Activated naive CD8-positive, alpha-beta T cell treated with anti-CD3 and anti-CD28 coated beads, Interleukin-2, amount 50 U/mL, for 24 hours (primary cell): ENCODE results near the gene FLRT1.
"Not testable (repeated sequence)": the region's sequence is repeated elsewhere in the genome, so short reads cannot be mapped to it uniquely, and the experiment has no call there.

Experiments used
- ATAC-seq: fragments of 150-1000 bp; cut with Tn5 transposase; one replicate; pipeline ENCODE4 v1.10.0; 2021
- DNase-seq: peaks from one replicate; pipeline ENCODE4 v3.0.0; 2021
- H3K27ac Mint-ChIP-seq: one replicate; pipeline ENCODE4 v1.8.0; 2021; ENCODE audit warnings: mild to moderate bottlenecking, mixed read lengths
- H3K27me3 Mint-ChIP-seq: one replicate; pipeline ENCODE4 v1.8.0; 2021; ENCODE audit warnings: mixed read lengths
- H3K36me3 Mint-ChIP-seq: one replicate; pipeline ENCODE4 v1.8.0; 2021; ENCODE audit warnings: low read depth, mixed read lengths
- H3K4me1 Mint-ChIP-seq: one replicate; pipeline ENCODE4 v1.8.0; 2021; ENCODE audit warnings: mixed read lengths
- H3K4me3 Mint-ChIP-seq: one replicate; pipeline ENCODE4 v1.8.0; 2021; ENCODE audit warnings: mild to moderate bottlenecking, moderate library complexity, mixed read lengths
- H3K9me3 Mint-ChIP-seq: one replicate; pipeline ENCODE4 v1.8.0; 2021; ENCODE audit warnings: mixed read lengths

FLRT1 gene

GRCh38 chr11:64042301-64042700 is 6.6 kb downstream of the FLRT1 start:
- H3K27ac Mint-ChIP-seq, result no peak overlapping the region
- no peaks in the 10 kb centered on the region for H3K36me3 Mint-ChIP-seq
- no peak overlapping the region for H3K4me3 Mint-ChIP-seq
- no peak for ATAC-seq
- H3K4me1 Mint-ChIP-seq, result no peaks in the 10 kb centered on the region
- DNase-seq, result no peak
- H3K9me3 Mint-ChIP-seq, result no peaks in the 10 kb centered on the region
- H3K27me3 Mint-ChIP-seq, result peaks cover 14% of the 10 kb centered on the region

GRCh38 chr11:64043545-64043944 is 7.8 kb downstream of the FLRT1 start:
- Mint-ChIP-seq H3K27ac (no peak overlapping the region), H3K27me3 (peaks cover 6% of the 10 kb centered on the region), H3K36me3 (no peaks in the 10 kb centered on the region), H3K4me1 (no peaks in the 10 kb centered on the region), H3K4me3 (no peak overlapping the region), H3K9me3 (no peaks in the 10 kb centered on the region)
- DNase-seq (no peak), ATAC-seq (no peak)

GRCh38 chr11:64044730-64045393 is 9.1 kb downstream of the FLRT1 start:
- ATAC-seq (no peak), DNase-seq (no peak)
- Mint-ChIP-seq H3K9me3 (no peaks in the 10 kb centered on the region), H3K4me3 (no peak overlapping the region), H3K36me3 (no peaks in the 10 kb centered on the region), H3K4me1 (no peaks in the 10 kb centered on the region), H3K27ac (no peak overlapping the region), H3K27me3 (peaks cover 3% of the 10 kb centered on the region)

GRCh38 chr11:64045700-64046099 is 10.0 kb downstream of the FLRT1 start:
- H3K9me3 Mint-ChIP-seq, result no peaks in the 10 kb centered on the region
- ATAC-seq (no peak), DNase-seq (no peak)
- H3K36me3 Mint-ChIP-seq, result no peaks in the 10 kb centered on the region
- H3K4me3 Mint-ChIP-seq, result no peak overlapping the region
- no peaks in the 10 kb centered on the region for H3K4me1 Mint-ChIP-seq
- H3K27me3 Mint-ChIP-seq, result no peaks in the 10 kb centered on the region
- no peak overlapping the region for H3K27ac Mint-ChIP-seq

GRCh38 chr11:64047373-64047772 is 11.6 kb downstream of the FLRT1 start:
- not testable (repeated sequence) for H3K36me3 Mint-ChIP-seq, H3K27ac Mint-ChIP-seq

GRCh38 chr11:64048042-64048854 is 12.5 kb downstream of the FLRT1 start:
- no peaks in the 10 kb centered on the region for H3K4me1 Mint-ChIP-seq
- H3K27ac Mint-ChIP-seq, result no peak overlapping the region
- DNase-seq (no peak), ATAC-seq (no peak)
- no peak overlapping the region for H3K4me3 Mint-ChIP-seq
- H3K36me3 Mint-ChIP-seq, result no peaks in the 10 kb centered on the region
- no peaks in the 10 kb centered on the region for H3K9me3 Mint-ChIP-seq
- H3K27me3 Mint-ChIP-seq, result no peaks in the 10 kb centered on the region

More at GRCh38 chr11:64047373-64047772, 11.6 kb downstream of the FLRT1 start:
- not testable (repeated sequence) for H3K4me3 Mint-ChIP-seq, H3K9me3 Mint-ChIP-seq, H3K27me3 Mint-ChIP-seq, H3K4me1 Mint-ChIP-seq, ATAC-seq, DNase-seq

- Mint-ChIP-seq H3K36me3 (no peaks in the 10 kb centered on the region), H3K4me1 (no peaks in the 10 kb centered on the region), H3K4me3 (no peak overlapping the region), H3K9me3 (no peaks in the 10 kb centered on the region), H3K27me3 (no peaks in the 10 kb centered on the region), H3K27ac (no peak overlapping the region)
- ATAC-seq, result no peak
- no peak for DNase-seq
Measured at GRCh38 chr11:64049509-64049908, 13.8 kb downstream of the FLRT1 start.

GRCh38 chr11:64051297-64051696 is 15.6 kb downstream of the FLRT1 start:
- H3K4me1 Mint-ChIP-seq, result no peaks in the 10 kb centered on the region
- no peak overlapping the region for H3K27ac Mint-ChIP-seq
- H3K4me3 Mint-ChIP-seq, result no peak overlapping the region
- no peaks in the 10 kb centered on the region for H3K9me3 Mint-ChIP-seq
- no peak for ATAC-seq
- no peaks in the 10 kb centered on the region for H3K36me3 Mint-ChIP-seq
- no peak for DNase-seq
- no peaks in the 10 kb centered on the region for H3K27me3 Mint-ChIP-seq

- DNase-seq (no peak), ATAC-seq (no peak)
- Mint-ChIP-seq H3K27ac (no peak overlapping the region), H3K27me3 (no peaks in the 10 kb centered on the region), H3K36me3 (no peaks in the 10 kb centered on the region), H3K9me3 (no peaks in the 10 kb centered on the region), H3K4me3 (no peak overlapping the region), H3K4me1 (no peaks in the 10 kb centered on the region)
Measured at GRCh38 chr11:64052436-64052835, 16.7 kb downstream of the FLRT1 start.

- Mint-ChIP-seq H3K27me3 (no peaks in the 10 kb centered on the region), H3K4me1 (no peaks in the 10 kb centered on the region), H3K9me3 (no peaks in the 10 kb centered on the region), H3K27ac (no peak overlapping the region), H3K4me3 (no peak overlapping the region), H3K36me3 (no peaks in the 10 kb centered on the region)
- no peak for DNase-seq
- ATAC-seq, result no peak
Measured at GRCh38 chr11:64052938-64053622, 17.3 kb downstream of the FLRT1 start.

- ATAC-seq (no peak), DNase-seq (no peak)
- Mint-ChIP-seq H3K4me3 (no peak overlapping the region), H3K36me3 (no peaks in the 10 kb centered on the region), H3K4me1 (no peaks in the 10 kb centered on the region), H3K27me3 (no peaks in the 10 kb centered on the region), H3K27ac (no peak overlapping the region), H3K9me3 (no peaks in the 10 kb centered on the region)
Measured at GRCh38 chr11:64053699-64054098, 18.0 kb downstream of the FLRT1 start.

GRCh38 chr11:64055077-64055476 is 19.3 kb downstream of the FLRT1 start:
- no peaks in the 10 kb centered on the region for H3K36me3 Mint-ChIP-seq
- no peaks in the 10 kb centered on the region for H3K9me3 Mint-ChIP-seq
- H3K27ac Mint-ChIP-seq, result no peak overlapping the region

GRCh38 chr11:64056213-64056785 is 20.6 kb downstream of the FLRT1 start:
- Mint-ChIP-seq H3K27ac (no peak overlapping the region), H3K27me3 (peaks cover 6% of the 10 kb centered on the region), H3K4me3 (no peak overlapping the region), H3K36me3 (no peaks in the 10 kb centered on the region), H3K9me3 (no peaks in the 10 kb centered on the region), H3K4me1 (peaks cover 6% of the 10 kb centered on the region)
- DNase-seq (no peak), ATAC-seq (no peak)

More at GRCh38 chr11:64055077-64055476, 19.3 kb downstream of the FLRT1 start:
- Mint-ChIP-seq H3K4me3 (no peak overlapping the region), H3K4me1 (no peaks in the 10 kb centered on the region), H3K27me3 (no peaks in the 10 kb centered on the region)
- DNase-seq, result no peak
- ATAC-seq, result peak; percentile 35

- Mint-ChIP-seq H3K27ac (no peak overlapping the region), H3K4me3 (no peak overlapping the region)
Measured at GRCh38 chr11:64056861-64057260, 21.1 kb downstream of the FLRT1 start.

More at GRCh38 chr11:64056861-64057260, 21.1 kb downstream of the FLRT1 start:
- Mint-ChIP-seq H3K36me3 (no peaks in the 10 kb centered on the region), H3K27me3 (peaks cover 11% of the 10 kb centered on the region), H3K4me1 (peaks cover 9% of the 10 kb centered on the region), H3K9me3 (no peaks in the 10 kb centered on the region)
- no peak for ATAC-seq
- DNase-seq, result no peak
